NCI-H128 (cell line): ENCODE measurements around the gene RASSF8.

Experiments used
- DNase-seq: peaks from one replicate; lab custom pipeline; 2025; ENCODE audit not compliant: unreplicated experiment; lab: John Stamatoyannopoulos, UW

RASSF8 gene

GRCh38 chr12:26027401-26027800, 68.9 kb downstream of the RASSF8 start:
- DNase-seq, result no peak

- no peak for DNase-seq
Observed at GRCh38 chr12:26028953-26029735, 70.7 kb downstream of the RASSF8 start.

DNA sequence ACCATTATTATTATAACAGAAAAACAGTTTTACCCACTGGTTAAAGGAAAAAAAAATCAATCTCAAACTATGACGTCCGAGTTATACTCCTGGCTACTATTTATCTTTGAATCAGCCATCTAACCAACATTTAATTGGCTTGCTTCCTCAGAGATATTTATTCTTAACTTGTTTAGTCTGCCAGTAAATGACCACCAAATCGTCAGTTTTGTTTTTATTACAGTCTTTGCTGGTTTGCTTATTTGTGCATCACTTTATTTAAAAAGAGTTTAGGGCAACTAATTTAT, 71.2 kb downstream of the RASSF8 start:
- no peak for DNase-seq

- no peak for DNase-seq
Observed at GRCh38 chr12:26030371-26030770, 71.9 kb downstream of the RASSF8 start.

DNA sequence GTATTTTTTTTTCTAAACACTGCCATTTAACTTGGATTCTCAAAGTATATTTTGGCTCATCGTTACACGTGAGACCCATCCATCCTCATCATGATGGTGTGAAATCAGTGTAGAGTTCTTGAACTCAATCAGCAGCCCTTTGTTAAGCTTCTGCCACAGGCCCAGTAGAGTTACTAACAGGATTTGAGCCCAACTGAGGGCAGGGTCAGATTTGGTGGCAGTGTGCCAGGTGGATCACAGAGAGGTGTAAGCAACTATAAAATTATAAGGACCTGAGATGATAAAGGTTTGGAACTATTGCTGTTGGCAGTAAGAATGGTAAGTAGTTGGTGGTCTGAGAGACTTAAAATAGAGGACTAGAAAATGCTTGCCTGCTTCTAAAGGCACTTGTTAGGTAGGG, 72.8 kb downstream of the RASSF8 start:
- no peak for DNase-seq

- no peak for DNase-seq
Observed at GRCh38 chr12:26031827-26032226, 73.3 kb downstream of the RASSF8 start.

- DNase-seq, result no peak
Observed at GRCh38 chr12:26032290-26032689, 73.8 kb downstream of the RASSF8 start.

- no peak for DNase-seq
Observed at GRCh38 chr12:26032719-26033241, 74.3 kb downstream of the RASSF8 start.

DNA sequence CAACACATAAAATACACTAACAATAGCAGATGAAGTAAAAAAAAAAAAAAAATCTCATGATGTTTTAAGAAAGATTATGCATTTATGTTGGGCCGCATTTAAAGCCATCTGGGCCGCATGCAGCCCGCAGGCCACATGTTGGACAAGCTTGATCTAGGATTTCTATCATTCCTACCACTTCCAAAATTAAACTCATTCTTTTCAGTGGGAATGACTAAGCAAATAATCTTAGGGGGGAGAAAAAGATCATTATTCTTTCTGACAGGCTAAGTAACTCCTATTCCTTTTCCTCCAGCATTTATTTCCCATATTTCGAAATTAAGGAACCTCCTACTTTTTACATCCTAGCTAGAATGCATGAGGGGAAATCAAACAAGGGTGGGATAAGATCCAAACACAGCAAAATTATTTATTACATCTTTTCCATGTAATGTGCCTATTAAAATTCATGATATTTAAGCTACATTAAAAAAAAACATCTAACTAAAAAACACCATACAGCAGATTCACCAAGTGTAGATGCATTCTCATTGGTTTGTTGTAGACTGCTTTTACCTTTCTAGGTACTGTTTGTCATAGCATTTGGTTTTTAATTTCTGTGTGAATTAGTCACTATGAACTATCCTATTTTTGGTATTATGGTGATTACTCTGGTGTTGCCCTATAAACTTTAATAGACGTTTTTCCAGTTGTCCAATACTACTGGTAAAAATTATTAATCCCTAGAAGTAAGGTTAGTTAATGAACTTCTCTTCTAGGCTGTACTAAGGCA, 76.1 kb downstream of the RASSF8 start:
- no peak for DNase-seq

DNA sequence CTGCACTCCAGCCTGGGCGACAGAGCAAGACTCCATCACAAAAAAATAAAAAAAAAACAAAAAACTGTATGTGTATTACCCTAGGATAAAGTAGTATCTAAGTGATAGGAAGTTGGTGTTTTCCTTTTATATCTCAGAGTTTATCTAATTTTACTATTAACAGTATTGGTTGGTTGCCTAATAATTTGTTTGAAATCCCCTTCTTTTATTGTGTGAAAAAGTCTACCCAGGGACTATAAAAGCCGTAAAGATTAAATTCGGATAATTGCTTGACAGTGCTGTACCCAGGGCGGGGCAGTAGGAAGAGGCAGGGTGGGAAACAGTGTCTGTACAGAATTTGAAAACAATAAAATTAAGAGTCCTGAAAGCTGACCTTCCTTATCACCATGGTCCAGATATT, 78.4 kb downstream of the RASSF8 start:
- DNase-seq, result no peak

DNA sequence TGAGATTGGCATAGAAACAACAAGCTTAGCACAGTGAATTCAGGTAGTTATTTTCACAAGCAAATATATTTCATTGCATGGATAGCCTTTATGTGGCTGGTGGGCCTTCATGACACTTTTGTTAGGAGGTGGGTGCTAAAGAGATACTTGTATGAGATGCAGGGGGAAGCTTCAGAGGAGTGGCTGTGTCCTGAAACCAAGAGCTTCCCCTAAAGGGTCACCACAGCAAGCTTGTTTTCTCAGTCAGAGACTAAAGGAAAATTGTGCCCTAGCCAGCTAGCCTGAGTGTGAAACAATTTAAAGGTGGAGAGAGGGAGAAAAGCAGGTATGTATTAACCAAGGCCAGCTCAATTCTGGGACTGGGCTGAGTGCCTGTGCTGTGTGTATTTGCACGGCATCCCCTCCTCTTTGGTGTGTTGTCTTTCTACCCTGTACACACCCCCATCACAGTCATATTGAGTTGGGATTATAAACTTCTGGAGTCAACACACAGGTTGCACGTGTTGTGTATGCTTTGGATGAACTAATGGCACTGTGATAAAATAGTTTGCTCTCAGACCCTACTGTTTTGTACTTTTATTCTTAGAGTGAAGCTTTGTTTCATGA, 79.2 kb downstream of the RASSF8 start:
- no peak for DNase-seq

- DNase-seq, result no peak
Observed at GRCh38 chr12:26042645-26043044, 84.2 kb downstream of the RASSF8 start.

- no peak for DNase-seq
Observed at GRCh38 chr12:26043135-26044006, 84.9 kb downstream of the RASSF8 start.

DNA sequence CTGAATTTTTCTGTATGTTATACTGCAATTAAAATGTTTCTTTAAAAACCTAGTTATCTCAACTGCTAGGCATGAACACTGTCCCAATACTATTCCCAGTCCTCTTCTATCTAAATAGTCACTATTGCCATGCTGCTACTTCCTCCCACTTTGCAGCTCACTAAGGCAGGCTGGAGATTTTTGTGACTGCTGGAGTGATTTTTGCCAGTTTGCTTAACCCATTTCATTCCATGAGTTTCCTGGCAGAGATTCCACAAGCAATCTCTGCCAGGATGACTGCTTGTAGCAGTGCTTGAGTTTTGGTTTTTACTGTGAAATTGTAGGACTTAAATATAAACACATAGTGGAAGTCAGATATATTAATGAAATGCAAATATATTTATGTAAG, 85.5 kb downstream of the RASSF8 start:
- DNase-seq, result no peak

DNA sequence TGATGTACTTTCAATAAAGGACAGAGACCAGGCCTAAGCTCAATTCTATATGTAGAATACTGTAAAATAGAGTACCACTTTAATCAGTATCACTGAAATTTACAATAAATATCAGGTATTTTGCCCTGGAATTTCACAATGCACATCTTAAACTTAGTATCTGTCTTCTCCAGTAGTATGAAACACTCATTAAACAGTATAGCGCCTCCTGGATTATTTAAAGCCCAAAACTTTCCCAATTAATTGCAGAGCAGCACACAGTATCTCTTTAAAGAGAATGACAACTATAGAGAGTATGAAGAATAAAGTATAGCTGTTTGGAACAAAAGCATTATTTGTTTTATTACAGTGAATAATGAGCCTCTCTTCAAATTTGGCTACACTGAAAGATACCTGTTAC, 86.1 kb downstream of the RASSF8 start:
- DNase-seq, result no peak

GRCh38 chr12:26046203-26046602, 87.7 kb downstream of the RASSF8 start:
- no peak for DNase-seq

GRCh38 chr12:26046906-26047305, 88.4 kb downstream of the RASSF8 start:
- no peak for DNase-seq

GRCh38 chr12:26047401-26048226, 89.1 kb downstream of the RASSF8 start:
- no peak for DNase-seq

DNA sequence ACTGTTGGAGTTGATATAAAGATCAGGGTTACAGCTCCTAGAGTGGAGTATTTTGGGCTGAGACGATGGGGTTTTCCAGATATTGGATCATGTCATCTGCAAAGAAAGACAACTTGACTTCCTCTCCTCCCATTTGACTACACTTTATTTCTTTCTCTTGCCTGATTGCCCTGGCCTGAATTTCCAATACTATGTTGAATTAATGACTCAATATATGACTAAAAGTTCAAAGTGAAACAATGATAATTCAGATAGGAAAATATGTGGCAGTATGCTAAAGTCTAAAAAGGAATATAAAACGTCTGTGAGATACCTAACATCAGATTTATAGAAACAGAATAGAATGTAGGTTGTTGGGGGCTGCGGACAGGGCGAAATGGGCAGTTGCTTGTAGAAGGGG, 94.2 kb downstream of the RASSF8 start:
- DNase-seq, result no peak

- no peak for DNase-seq
Observed at GRCh38 chr12:26054383-26054782, 95.9 kb downstream of the RASSF8 start.
